K562 (cell line): Measurements from ENCODE around the gene CRACR2B. TPM values are rescaled to one million over a fixed set of nuclear protein-coding genes. Genes with fewer than 3 reads are reported as not detected.

Experiments used
- ATAC-seq: fragments of 200-7000 bp; cut with Tn5 transposase; 3 replicates; pipeline ENCODE4 v1.9.1; 2020; ENCODE audit warnings: moderate library complexity
- BruUV-seq: library from RNA; stranded (reverse); fragments of 400-500 nt; replicated peaks from 2 replicates; lab custom pipeline; 2021; lab: Mats Ljungman, UMichigan
- CTCF ChIA-PET: fragments of 300-600 bp; formaldehyde crosslinking; extraction: SDS; loops from one replicate; lab custom pipeline; 2021; ENCODE audit warnings: low intra/inter-chr PET ratio; lab: Yijun Ruan, JAX
- POLR2A ChIA-PET: fragments of 300-600, 350-650 bp; sonication (Branson Sonifier 250); formaldehyde crosslinking; extraction: SDS; loops from one replicate; lab custom pipeline; 2021; ENCODE audit warnings: antibody characterized with exemption, inconsistent platforms; lab: Yijun Ruan, JAX
- DNase-seq, 4 experiments: peaks; one replicate each; pipeline versions ENCODE4 v3.0.0 to v3.0.0-alpha.2; 2011 to 2018; ENCODE audit warnings: low spot score in 3 of 4, mixed read lengths in 3 of 4; ENCODE audit errors: extremely low read depth in 1 of 4
- FAIRE-seq: peaks from 2 replicates; lab custom pipeline; 2011; peaks lifted over from hg19 to GRCh38; lab: Jason Lieb, UNC
- H2AFZ ChIP-seq: 2 replicates; pipeline ENCODE4 v1.6.0; 2011; ENCODE audit warnings: low read depth, low read length, control low read depth, inconsistent platforms
- H3K27ac ChIP-seq: fragments of 200-600 bp; 3 replicates; pipeline ENCODE4 v1.8.0; 2011; ENCODE audit warnings: low read depth, mild to moderate bottlenecking, control low read depth, inconsistent platforms, low read length, moderate library complexity, mixed read lengths; ENCODE audit errors: extremely low read depth
- H3K27me3 ChIP-seq, 2 experiments: fragments of 300-600 bp in 1 of 2; 2 replicates in 1 of 2; 3 replicates in 1 of 2; pipeline versions ENCODE4 v1.6.0 to v1.8.0; 2011; ENCODE audit warnings: inconsistent platforms in 2 of 2, low read length in 2 of 2, mild to moderate bottlenecking in 1 of 2, mixed read lengths in 1 of 2, moderate library complexity in 1 of 2; ENCODE audit not compliant: control insufficient read depth in 2 of 2, insufficient read depth in 2 of 2
- H3K36me3 ChIP-seq: fragments of 300-600 bp; 3 replicates; pipeline ENCODE4 v1.8.0; 2011; ENCODE audit warnings: mild to moderate bottlenecking, low read length, inconsistent platforms; ENCODE audit not compliant: control insufficient read depth, insufficient read depth
- H3K4me1 ChIP-seq, 2 experiments: fragments of 200-600 bp in 1 of 2; replicated peaks in 1 of 2; 2 replicates in 1 of 2; 3 replicates in 1 of 2; pipeline versions ENCODE4 v1.5.1 to v1.8.0; 2011; ENCODE audit warnings: inconsistent platforms in 2 of 2, low read length in 2 of 2, mild to moderate bottlenecking in 1 of 2, mixed read lengths in 1 of 2, moderate library complexity in 1 of 2; ENCODE audit not compliant: control insufficient read depth in 2 of 2, insufficient read depth in 2 of 2
- H3K4me2 ChIP-seq: 2 replicates; pipeline ENCODE4 v1.6.1; 2011; ENCODE audit warnings: low read length, control low read depth, inconsistent platforms, mixed read lengths; ENCODE audit not compliant: insufficient read depth
- H3K4me3 ChIP-seq: fragments of 200-600 bp; sonication (generic), shearing (Covaris generic); 2 replicates; pipeline ENCODE4 v1.5.1; 2016; ENCODE audit warnings: control low read depth, inconsistent platforms
- H3K79me2 ChIP-seq: fragments of 200-600 bp; 3 replicates; pipeline ENCODE4 v1.8.0; 2011; ENCODE audit warnings: low read length, inconsistent platforms; ENCODE audit not compliant: control insufficient read depth, insufficient read depth
- H3K9ac ChIP-seq, 2 experiments: 2 replicates each; pipeline versions ENCODE4 v1.6.0 to v1.6.1; 2011; ENCODE audit warnings: low read depth in 2 of 2, low read length in 2 of 2, control low read depth in 1 of 2, inconsistent platforms in 1 of 2, mild to moderate bottlenecking in 1 of 2, mixed read lengths in 1 of 2; ENCODE audit not compliant: insufficient read depth in 1 of 2
- H3K9me1 ChIP-seq: one replicate; pipeline ENCODE4 v1.6.0; 2011; ENCODE audit warnings: inconsistent platforms, mild to moderate bottlenecking, low read length, moderate library complexity; ENCODE audit not compliant: control insufficient read depth, insufficient read depth
- H3K9me3 ChIP-seq: replicated peaks from 2 replicates; pipeline ENCODE4 v1.5.1; 2011; ENCODE audit warnings: low read depth, low read length, inconsistent platforms; ENCODE audit not compliant: control insufficient read depth, insufficient read depth
- H4K20me1 ChIP-seq: replicated peaks from 2 replicates; pipeline ENCODE4 v1.6.1; 2011; ENCODE audit warnings: low read length, inconsistent platforms, mixed read lengths; ENCODE audit not compliant: control insufficient read depth, insufficient read depth
- ATF1 ChIP-seq, 2 experiments: fragments of 450-650 bp in 1 of 2; IDR thresholded peaks; 2 replicates each; pipeline ENCODE4 v1.6.1; 2016; ENCODE audit warnings: missing compliant biosample characterization in 1 of 2, missing genetic modification characterization in 1 of 2
- E2F6 ChIP-seq, 2 experiments: IDR thresholded peaks; 2 replicates each; pipeline ENCODE4 v1.6.1; 2011; ENCODE audit warnings: borderline replicate concordance in 1 of 2, control low read depth in 1 of 2, low read depth in 1 of 2, low read length in 1 of 2, mild to moderate bottlenecking in 1 of 2, mixed read lengths in 1 of 2, moderate library complexity in 1 of 2; ENCODE audit not compliant: insufficient read depth in 1 of 2, insufficient read length in 1 of 2, poor library complexity in 1 of 2, severe bottlenecking in 1 of 2; ENCODE audit errors: extremely low read depth in 1 of 2
- MAX ChIP-seq: sonication (generic); formaldehyde crosslinking; IDR thresholded peaks from 2 replicates; pipeline ENCODE4 v1.9.0; 2022; ENCODE audit warnings: mild to moderate bottlenecking, missing genetic modification reagents
- POLR2G ChIP-seq: fragments of 200-400 bp; formaldehyde crosslinking; IDR thresholded peaks from 2 replicates; pipeline ENCODE4 v1.6.1; 2017; ENCODE audit warnings: low read depth, mild to moderate bottlenecking, antibody characterized with exemption, low read length, moderate library complexity
- ZNF184 ChIP-seq: sonication (generic); formaldehyde crosslinking; IDR thresholded peaks from 2 replicates; pipeline ENCODE4 v1.5.0; 2020; ENCODE audit warnings: missing genetic modification reagents
- WGBS: fragments of 100-300 bp; shearing (Covaris generic); methylation state at CpG from one replicate; pipeline ENCODE4 v1.1.6; 2016; ENCODE audit warnings: low coverage, mixed read lengths; ENCODE audit not compliant: insufficient coverage; ENCODE audit errors: missing lambda C conversion rate; 5-methylcytosine and 5-hydroxymethylcytosine counted together
- in situ Hi-C: fragments of 300-500 bp; cut with MboI; formaldehyde crosslinking; loops from 4 replicates; pipeline ENCODE4 v1.15.0; 2018; ENCODE audit warnings: inconsistent platforms, mixed read lengths
- intact Hi-C: fragments of 100-400 bp; cut with micrococcal nuclease; formaldehyde crosslinking; loops from 2 replicates; pipeline ENCODE4 v1.14.2; 2022
- polyA plus RNA-seq, 8 experiments: library from polyadenylated mRNA; depleted of rRNA in 4 of 8; stranded (reverse) in 5 of 8; unstranded in 3 of 8; fragments of >200 nt; fragmentation: Nextera tagmentation in 2 of 8; fragmentation: Illumina TruSeq in 1 of 8; extraction: Ambion mirVana in 2 of 8; extraction: Trizol in 1 of 8; gene quantifications; 2 replicates each; pipeline versions ENCODE4 v1.2.1 to v1.2.3, GENCODE V29; 2011 to 2014; ENCODE audit warnings: inconsistent platforms in 1 of 8, missing spikeins in 1 of 8
- total RNA-seq, 7 experiments: library from RNA; depleted of rRNA in 6 of 7; stranded (reverse); fragments of >200 nt in 6 of 7; fragmentation: Illumina TruSeq in 2 of 7; extraction: Trizol in 2 of 7; gene quantifications; 2 replicates each; pipeline versions ENCODE4 v1.2.1 to v1.2.3, GENCODE V29; 2011 to 2021; ENCODE audit warnings: low replicate concordance in 1 of 7

The CRACR2B gene
- total and polyA plus RNA-seq, 9 of the 15 experiments (the other 6 are each of a cell fraction or from before 2014, with no cell fraction given): 0.10 to 51.0 (median 6.0) TPM

GRCh38 chr11:782264-783174 lies 45.2 kb upstream of the CRACR2B start:
- H3K27ac ChIP-seq: no peak overlapping the region
- no peaks in the 10 kb centered on the region for H3K9me3 ChIP-seq
- peaks cover 16% of the 10 kb centered on the region for H3K79me2 ChIP-seq
- peak overlapping the region in 1 of 2 experiments; percentile 85; a peak in 2 of 4 replicates for H3K9ac ChIP-seq
- no peaks in the 10 kb centered on the region for H3K9me1 ChIP-seq
- H3K4me1 ChIP-seq: peaks cover 7 to 71% of the 10 kb centered on the region in 2 experiments
- H3K27me3 ChIP-seq: no peaks in the 10 kb centered on the region
- no peak overlapping the region for H3K4me2 ChIP-seq
- WGBS: 75% methylated on average over 35 of the region's 36 CpGs
- peak; percentile 65 for TF ChIP-seq POLR2G
- no peak for TF ChIP-seq ZNF184
- peak in 1 of 2 experiments; percentile 16 for TF ChIP-seq E2F6 (IDR thresholded peaks at IDR 0.05; ENCODE audit: borderline replicate concordance in 1 of 2, extremely low read depth in 1 of 2, insufficient read depth in 1 of 2, insufficient read length in 1 of 2, low read depth in 1 of 2, low read length in 1 of 2, poor library complexity in 1 of 2, severe bottlenecking in 1 of 2)
- TF ChIP-seq MAX (CRISPR knock-in tag): 0 out of 2 replicates have a peak, but pooled peaks have one; percentile 29
- TF ChIP-seq ATF1 (CRISPR knock-in tag; IDR thresholded peaks at IDR 0.05): no peak
- TF ChIP-seq ATF1 (tag; IDR thresholded peaks at IDR 0.05): no peak
- ChIA-PET POLR2A (interaction anchor here (1.6 kb wide), 1 partner anchor 11 kb away, joined by 4 read pairs; no protein-coding TSS in a partner anchor), CTCF (no interaction called here)
- no peaks in the 10 kb centered on the region for H4K20me1 ChIP-seq
- no peak overlapping the region for H3K4me3 ChIP-seq
- in situ Hi-C loops: no loop called here
- BruUV-seq: no TSS peak
- no peak for ATAC-seq
- no peak for DNase-seq
- no peak overlapping the region for H2AFZ ChIP-seq
- no peak for FAIRE-seq
- peaks cover 16% of the 10 kb centered on the region; the same call in 2 of the 3 replicates for H3K36me3 ChIP-seq
- intact Hi-C loops: no loop called here
